MCF 10A (cell line): ENCODE data around the gene EMILIN3. TPM values are rescaled to one million over a fixed set of nuclear protein-coding genes. Genes with fewer than 3 reads are reported as not detected.
A peak's percentile ranks its signal among the peaks of the same experiment; 100 is the strongest.

Experiments
- BruUV-seq: library from RNA; stranded (reverse); fragments of 400-500 nt; replicated peaks from 2 replicates; lab custom pipeline; 2021; lab: Mats Ljungman, UMichigan
- CTCF ChIA-PET: fragments of 300-600 bp; sonication (Branson Sonifier 250); formaldehyde crosslinking; extraction: SDS; loops from one replicate; lab custom pipeline; 2021; ENCODE audit warnings: antibody characterized with exemption, inconsistent platforms; lab: Yijun Ruan, JAX
- POLR2A ChIA-PET: fragments of 300-600, 350-650 bp; sonication (Branson Sonifier 250); formaldehyde crosslinking; extraction: SDS; loops from one replicate; lab custom pipeline; 2020; ENCODE audit warnings: antibody characterized with exemption, inconsistent platforms; lab: Yijun Ruan, JAX
- DNase-seq: peaks from one replicate; pipeline ENCODE4 v3.0.0-alpha.2; 2018; ENCODE audit not compliant: unreplicated experiment
- H3K27ac Mint-ChIP-seq: one replicate; pipeline ENCODE4 v1.8.0; 2022; ENCODE audit warnings: mild to moderate bottlenecking, low read depth, mixed read lengths; ENCODE audit not compliant: unreplicated experiment
- H3K27me3 Mint-ChIP-seq: one replicate; pipeline ENCODE4 v1.8.0; 2022; ENCODE audit warnings: mixed read lengths; ENCODE audit not compliant: insufficient read depth, unreplicated experiment
- H3K36me3 Mint-ChIP-seq: one replicate; pipeline ENCODE4 v1.8.0; 2022; ENCODE audit warnings: mild to moderate bottlenecking, moderate library complexity, mixed read lengths; ENCODE audit not compliant: insufficient read depth, unreplicated experiment
- H3K4me1 Mint-ChIP-seq: one replicate; pipeline ENCODE4 v1.8.0; 2022; ENCODE audit warnings: mixed read lengths; ENCODE audit not compliant: insufficient read depth, unreplicated experiment
- H3K4me3 Mint-ChIP-seq: one replicate; pipeline ENCODE4 v1.8.0; 2022; ENCODE audit warnings: mild to moderate bottlenecking, moderate library complexity, mixed read lengths; ENCODE audit not compliant: unreplicated experiment
- H3K9me3 Mint-ChIP-seq: one replicate; pipeline ENCODE4 v1.8.0; 2022; ENCODE audit warnings: mixed read lengths; ENCODE audit not compliant: unreplicated experiment
- intact Hi-C: fragments of 100-400 bp; cut with micrococcal nuclease; formaldehyde crosslinking; loops from 2 replicates; pipeline ENCODE4 v1.14.1; 2022
- total RNA-seq: library from RNA; stranded (reverse); gene quantifications from 2 replicates; pipeline ENCODE4 v1.2.3, GENCODE V29; 2022
- TF ChIP-seq, protein P1 (sequence below): fragments of 200-600 bp; IDR thresholded peaks from one replicate; pipeline ENCODE4 v1.8.0; 2022; ENCODE audit warnings: antibody characterized with exemption, mild to moderate bottlenecking; ENCODE audit not compliant: unreplicated experiment

EMILIN3 gene
- total RNA-seq, 1 experiment from 2014 or later: not detected

DNA sequence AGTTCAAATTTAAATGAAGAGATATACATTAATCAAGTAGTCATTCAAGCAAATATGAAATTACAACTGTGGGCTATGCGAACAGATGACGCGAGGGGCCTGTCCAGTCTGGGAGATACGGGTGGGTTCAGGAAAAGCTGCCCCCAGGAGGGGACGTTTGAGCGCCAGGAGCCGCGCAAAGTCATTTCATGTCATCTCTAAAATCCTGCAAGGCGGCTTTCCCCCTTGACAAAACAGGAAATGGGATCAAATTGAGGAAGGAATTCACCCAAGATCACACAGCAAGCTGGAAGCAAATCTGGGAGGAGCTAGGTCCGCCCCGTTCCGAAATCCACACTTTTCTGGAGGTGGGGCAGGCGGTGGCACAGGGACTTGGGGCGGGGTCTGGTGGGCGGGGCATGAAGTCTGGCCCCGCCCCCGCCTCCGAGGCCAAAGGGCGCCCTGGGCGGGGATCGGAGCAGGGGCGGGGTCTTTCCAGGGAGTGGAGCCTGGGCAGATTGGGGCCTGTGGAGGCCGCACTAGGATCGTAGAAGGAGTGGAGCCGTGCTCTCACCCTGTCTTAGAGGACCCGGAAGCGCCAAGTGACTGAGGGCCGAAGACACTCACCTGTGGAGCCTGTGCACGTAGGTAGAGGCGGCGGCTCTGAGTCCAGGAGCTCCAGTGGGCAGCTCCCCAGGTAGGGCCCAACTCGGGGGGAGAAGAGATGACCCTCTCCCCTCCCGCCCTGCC is 26.1 kb downstream of the EMILIN3 start, which contains the start of gene LPIN3:
LPIN3 (plus strand) TSS at position 495 of the 729 bp plus-strand sequence. CDS start 4,983 bp downstream, outside the sequence.
- no peaks in the 10 kb centered on the region for H3K27me3 Mint-ChIP-seq
- H3K9me3 Mint-ChIP-seq: no peaks in the 10 kb centered on the region
- peak; percentile 96 for DNase-seq
- TF ChIP-seq, protein P1, sequence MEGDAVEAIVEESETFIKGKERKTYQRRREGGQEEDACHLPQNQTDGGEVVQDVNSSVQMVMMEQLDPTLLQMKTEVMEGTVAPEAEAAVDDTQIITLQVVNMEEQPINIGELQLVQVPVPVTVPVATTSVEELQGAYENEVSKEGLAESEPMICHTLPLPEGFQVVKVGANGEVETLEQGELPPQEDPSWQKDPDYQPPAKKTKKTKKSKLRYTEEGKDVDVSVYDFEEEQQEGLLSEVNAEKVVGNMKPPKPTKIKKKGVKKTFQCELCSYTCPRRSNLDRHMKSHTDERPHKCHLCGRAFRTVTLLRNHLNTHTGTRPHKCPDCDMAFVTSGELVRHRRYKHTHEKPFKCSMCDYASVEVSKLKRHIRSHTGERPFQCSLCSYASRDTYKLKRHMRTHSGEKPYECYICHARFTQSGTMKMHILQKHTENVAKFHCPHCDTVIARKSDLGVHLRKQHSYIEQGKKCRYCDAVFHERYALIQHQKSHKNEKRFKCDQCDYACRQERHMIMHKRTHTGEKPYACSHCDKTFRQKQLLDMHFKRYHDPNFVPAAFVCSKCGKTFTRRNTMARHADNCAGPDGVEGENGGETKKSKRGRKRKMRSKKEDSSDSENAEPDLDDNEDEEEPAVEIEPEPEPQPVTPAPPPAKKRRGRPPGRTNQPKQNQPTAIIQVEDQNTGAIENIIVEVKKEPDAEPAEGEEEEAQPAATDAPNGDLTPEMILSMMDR: no peak
- intact Hi-C loops: loop anchor here (1.0 kb wide), 6 partner anchors 71 to 372 kb away; no protein-coding TSS in a partner anchor
- POLR2A ChIA-PET: interaction anchor here (0.6 to 6.5 kb wide), 36 partner anchors 10 to 372 kb away, joined by 3 to 65 read pairs (median 4); partner anchors contain the start of genes PLCG1 and ZHX3
- BruUV-seq: no TSS peak
- peaks cover 4% of the 10 kb centered on the region for H3K36me3 Mint-ChIP-seq
- H3K4me1 Mint-ChIP-seq: peaks cover 30% of the 10 kb centered on the region
- H3K27ac Mint-ChIP-seq: peak within 1 kb of the TSS; percentile 96
- peak within 1 kb of the TSS; percentile 80 for H3K4me3 Mint-ChIP-seq
- CTCF ChIA-PET: interaction anchor here (0.6 to 6.7 kb wide), 70 partner anchors 10 to 1669 kb away, joined by 3 to 314 read pairs (median 5); partner anchors contain the start of gene PLCG1

GRCh38 chr20:41339957-41340326 is 26.7 kb downstream of the EMILIN3 start:
- peak; percentile 89 for DNase-seq
- peaks cover 4% of the 10 kb centered on the region for H3K36me3 Mint-ChIP-seq
- intact Hi-C loops: loop anchor here (1.0 kb wide), 6 partner anchors 71 to 372 kb away; no protein-coding TSS in a partner anchor
- H3K4me3 Mint-ChIP-seq: peak overlapping the region; percentile 80
- no peaks in the 10 kb centered on the region for H3K27me3 Mint-ChIP-seq
- ChIA-PET POLR2A (interaction anchor here (0.7 to 6.5 kb wide), 32 partner anchors 10 to 371 kb away, joined by 3 to 65 read pairs (median 4); partner anchors contain the start of genes PLCG1 and ZHX3), CTCF (interaction anchor here (0.6 to 6.7 kb wide), 81 partner anchors 9 to 1911 kb away, joined by 3 to 314 read pairs (median 5); partner anchors contain the start of gene PLCG1)
- TF ChIP-seq, protein P1: peak; percentile 99
- peak overlapping the region; percentile 96 for H3K27ac Mint-ChIP-seq
- peaks cover 33% of the 10 kb centered on the region for H3K4me1 Mint-ChIP-seq
- no peaks in the 10 kb centered on the region for H3K9me3 Mint-ChIP-seq
- no TSS peak for BruUV-seq

GRCh38 chr20:41336711-41337492 is 29.7 kb downstream of the EMILIN3 start:
- Mint-ChIP-seq H3K9me3 (no peaks in the 10 kb centered on the region), H3K27me3 (no peaks in the 10 kb centered on the region), H3K36me3 (peaks cover 1% of the 10 kb centered on the region), H3K4me3 (no peak overlapping the region), H3K4me1 (peaks cover 20% of the 10 kb centered on the region), H3K27ac (no peak overlapping the region)
- POLR2A ChIA-PET: interaction anchor here (1.2 to 2.3 kb wide), 4 partner anchors 20 to 167 kb away, joined by 3 to 9 read pairs (median 6); no protein-coding TSS in a partner anchor
- TF ChIP-seq, protein P1: no peak
- no peak for DNase-seq
- intact Hi-C loops: no loop called here
- CTCF ChIA-PET: interaction anchor here (0.6 to 6.7 kb wide), 9 partner anchors 7 to 378 kb away, joined by 3 to 314 read pairs (median 7); partner anchors contain the start of gene PLCG1
- BruUV-seq: no TSS peak
